WTC11 (cell line): ENCODE results near the gene USF3. TPM values are rescaled to one million over a fixed set of nuclear protein-coding genes. Genes with fewer than 3 reads are reported as not detected.

Experiments
- ATAC-seq: fragments of 200-7000 bp; cut with Tn5 transposase; 2 replicates; pipeline ENCODE4 v1.10.0; 2021; ENCODE audit warnings: mild to moderate bottlenecking, moderate library complexity
- CTCF ChIA-PET: fragments of 300-600 bp; sonication (Branson Sonifier 250); formaldehyde crosslinking; loops from one replicate; lab custom pipeline; 2021; ENCODE audit warnings: antibody characterized with exemption; lab: Charles Lee
- POLR2A ChIA-PET: fragments of 350-600 bp; sonication (Branson Sonifier 250); formaldehyde crosslinking; loops from one replicate; lab custom pipeline; 2021; ENCODE audit warnings: antibody characterized with exemption; lab: Charles Lee
- DNase-seq: peaks from one replicate; pipeline ENCODE4 v3.0.0; 2021; ENCODE audit warnings: low spot score
- H3K27ac Mint-ChIP-seq: 2 replicates; pipeline ENCODE4 v1.8.0; 2021; ENCODE audit warnings: mixed read lengths
- H3K27me3 Mint-ChIP-seq: 2 replicates; pipeline ENCODE4 v1.8.0; 2021; ENCODE audit warnings: low read depth, mild to moderate bottlenecking, moderate library complexity, mixed read lengths
- H3K36me3 Mint-ChIP-seq: 2 replicates; pipeline ENCODE4 v1.8.0; 2021; ENCODE audit warnings: mixed read lengths
- H3K4me1 Mint-ChIP-seq: 2 replicates; pipeline ENCODE4 v1.8.0; 2022; ENCODE audit warnings: mixed read lengths
- H3K4me3 Mint-ChIP-seq: 2 replicates; pipeline ENCODE4 v1.8.0; 2021; ENCODE audit warnings: mild to moderate bottlenecking, moderate library complexity, mixed read lengths
- H3K9me3 Mint-ChIP-seq: 2 replicates; pipeline ENCODE4 v1.8.0; 2021; ENCODE audit warnings: mixed read lengths
- ESRRA ChIP-seq: sonication (generic); formaldehyde crosslinking; IDR thresholded peaks from 2 replicates; pipeline ENCODE4 v1.8.1; 2022; ENCODE audit warnings: mild to moderate bottlenecking, missing genetic modification reagents, borderline replicate concordance
- HMGA2 ChIP-seq: fragments of 250-450 bp; sonication (Bioruptor Pico); IDR thresholded peaks from 2 replicates; pipeline ENCODE4 v1.4.0; 2021; ENCODE audit warnings: mild to moderate bottlenecking, moderate library complexity
- JUN ChIP-seq: sonication (generic); formaldehyde crosslinking; IDR thresholded peaks from 2 replicates; pipeline ENCODE4 v1.8.0; 2023; ENCODE audit warnings: mild to moderate bottlenecking, missing genetic modification reagents
- KAT7 ChIP-seq: sonication (generic); formaldehyde crosslinking; IDR thresholded peaks from 2 replicates; pipeline ENCODE4 v1.8.1; 2023; ENCODE audit warnings: missing genetic modification reagents, mild to moderate bottlenecking, borderline replicate concordance
- TP53 ChIP-seq: sonication (generic); formaldehyde crosslinking; IDR thresholded peaks from 2 replicates; pipeline ENCODE4 v1.8.1; 2023; ENCODE audit warnings: mild to moderate bottlenecking, missing genetic modification reagents
- ZNF219 ChIP-seq: sonication (generic); formaldehyde crosslinking; IDR thresholded peaks from 2 replicates; pipeline ENCODE4 v1.8.0; 2023; ENCODE audit warnings: missing genetic modification reagents, mild to moderate bottlenecking, borderline replicate concordance
- ZNF232 ChIP-seq: sonication (generic); formaldehyde crosslinking; IDR thresholded peaks from 2 replicates; pipeline ENCODE4 v1.8.0; 2022; ENCODE audit warnings: mild to moderate bottlenecking, missing genetic modification reagents
- total RNA-seq: library from RNA; stranded (reverse); gene quantifications from 3 replicates; pipeline ENCODE4 v1.2.3, GENCODE V29; 2021
- TF ChIP-seq, protein P1 (sequence below): sonication (generic); formaldehyde crosslinking; IDR thresholded peaks from 2 replicates; pipeline ENCODE4 v1.8.1; 2022; ENCODE audit warnings: missing genetic modification reagents, borderline replicate concordance
- TF ChIP-seq, protein P2 (sequence below): sonication (generic); formaldehyde crosslinking; IDR thresholded peaks from 2 replicates; pipeline ENCODE4 v1.8.1; 2023; ENCODE audit warnings: mild to moderate bottlenecking, moderate library complexity, missing genetic modification reagents
- TF ChIP-seq, protein P3 (sequence below): sonication (generic); formaldehyde crosslinking; IDR thresholded peaks from 2 replicates; pipeline ENCODE4 v1.8.1; 2023; ENCODE audit warnings: mild to moderate bottlenecking, missing genetic modification reagents, moderate library complexity
- TF ChIP-seq, protein P4 (sequence below): sonication (generic); formaldehyde crosslinking; IDR thresholded peaks from 2 replicates; pipeline ENCODE4 v1.8.1; 2022; ENCODE audit warnings: low read depth, missing genetic modification reagents, borderline replicate concordance
- TF ChIP-seq, protein P5 (sequence below): sonication (generic); formaldehyde crosslinking; IDR thresholded peaks from 2 replicates; pipeline ENCODE4 v1.8.1; 2022; ENCODE audit warnings: mild to moderate bottlenecking, moderate library complexity, missing genetic modification reagents
- TF ChIP-seq, protein P6 (sequence below): fragments of 250-450 bp; sonication (Bioruptor Pico); IDR thresholded peaks from 2 replicates; pipeline ENCODE4 v1.8.0; 2021; ENCODE audit warnings: mild to moderate bottlenecking
- TF ChIP-seq, protein P7 (sequence below): sonication (generic); formaldehyde crosslinking; IDR thresholded peaks from 2 replicates; pipeline ENCODE4 v1.8.1; 2023; ENCODE audit warnings: mild to moderate bottlenecking, missing genetic modification reagents, borderline replicate concordance

The USF3 gene
- total RNA-seq, 1 experiment from 2014 or later = 16.4 TPM

DNA sequence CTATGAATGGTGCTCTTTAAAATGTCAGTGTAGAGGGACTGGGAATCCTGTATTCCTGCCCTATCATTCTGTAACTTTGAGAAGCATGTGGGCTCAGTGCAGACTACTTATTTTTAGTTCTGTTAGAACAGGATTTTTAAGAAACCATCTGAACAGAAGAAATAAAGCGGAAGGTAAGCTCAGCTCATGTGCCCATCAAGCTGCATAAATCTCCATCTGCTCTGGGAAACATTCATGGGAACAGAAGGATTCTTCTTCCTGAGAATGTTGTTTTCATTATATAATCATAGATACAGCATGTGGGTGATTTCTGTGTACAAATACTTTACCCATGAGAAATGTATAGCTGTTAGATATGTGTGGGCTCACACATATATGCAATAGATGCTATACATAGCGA lies 94.2 kb downstream of the USF3 start (continued):
- TF ChIP-seq, protein P1, sequence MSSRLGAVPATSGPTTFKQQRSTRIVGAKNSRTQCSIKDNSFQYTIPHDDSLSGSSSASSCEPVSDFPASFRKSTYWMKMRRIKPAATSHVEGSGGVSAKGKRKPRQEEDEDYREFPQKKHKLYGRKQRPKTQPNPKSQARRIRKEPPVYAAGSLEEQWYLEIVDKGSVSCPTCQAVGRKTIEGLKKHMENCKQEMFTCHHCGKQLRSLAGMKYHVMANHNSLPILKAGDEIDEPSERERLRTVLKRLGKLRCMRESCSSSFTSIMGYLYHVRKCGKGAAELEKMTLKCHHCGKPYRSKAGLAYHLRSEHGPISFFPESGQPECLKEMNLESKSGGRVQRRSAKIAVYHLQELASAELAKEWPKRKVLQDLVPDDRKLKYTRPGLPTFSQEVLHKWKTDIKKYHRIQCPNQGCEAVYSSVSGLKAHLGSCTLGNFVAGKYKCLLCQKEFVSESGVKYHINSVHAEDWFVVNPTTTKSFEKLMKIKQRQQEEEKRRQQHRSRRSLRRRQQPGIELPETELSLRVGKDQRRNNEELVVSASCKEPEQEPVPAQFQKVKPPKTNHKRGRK = no peak
- TF ChIP-seq, protein P2, sequence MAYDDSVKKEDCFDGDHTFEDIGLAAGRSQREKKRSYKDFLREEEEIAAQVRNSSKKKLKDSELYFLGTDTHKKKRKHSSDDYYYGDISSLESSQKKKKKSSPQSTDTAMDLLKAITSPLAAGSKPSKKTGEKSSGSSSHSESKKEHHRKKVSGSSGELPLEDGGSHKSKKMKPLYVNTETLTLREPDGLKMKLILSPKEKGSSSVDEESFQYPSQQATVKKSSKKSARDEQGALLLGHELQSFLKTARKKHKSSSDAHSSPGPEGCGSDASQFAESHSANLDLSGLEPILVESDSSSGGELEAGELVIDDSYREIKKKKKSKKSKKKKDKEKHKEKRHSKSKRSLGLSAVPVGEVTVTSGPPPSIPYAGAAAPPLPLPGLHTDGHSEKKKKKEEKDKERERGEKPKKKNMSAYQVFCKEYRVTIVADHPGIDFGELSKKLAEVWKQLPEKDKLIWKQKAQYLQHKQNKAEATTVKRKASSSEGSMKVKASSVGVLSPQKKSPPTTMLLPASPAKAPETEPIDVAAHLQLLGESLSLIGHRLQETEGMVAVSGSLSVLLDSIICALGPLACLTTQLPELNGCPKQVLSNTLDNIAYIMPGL (CRISPR knock-in tag) = no peak
- TF ChIP-seq JUN (CRISPR knock-in tag) (no peak), ZNF219 (CRISPR knock-in tag) (no peak), ZNF232 (CRISPR knock-in tag) (no peak), ESRRA (CRISPR knock-in tag) (no peak), HMGA2 (no peak), TP53 (no peak)
- TF ChIP-seq, protein P3, sequence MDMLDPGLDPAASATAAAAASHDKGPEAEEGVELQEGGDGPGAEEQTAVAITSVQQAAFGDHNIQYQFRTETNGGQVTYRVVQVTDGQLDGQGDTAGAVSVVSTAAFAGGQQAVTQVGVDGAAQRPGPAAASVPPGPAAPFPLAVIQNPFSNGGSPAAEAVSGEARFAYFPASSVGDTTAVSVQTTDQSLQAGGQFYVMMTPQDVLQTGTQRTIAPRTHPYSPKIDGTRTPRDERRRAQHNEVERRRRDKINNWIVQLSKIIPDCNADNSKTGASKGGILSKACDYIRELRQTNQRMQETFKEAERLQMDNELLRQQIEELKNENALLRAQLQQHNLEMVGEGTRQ (CRISPR knock-in tag) = no peak
- TF ChIP-seq, protein P4, sequence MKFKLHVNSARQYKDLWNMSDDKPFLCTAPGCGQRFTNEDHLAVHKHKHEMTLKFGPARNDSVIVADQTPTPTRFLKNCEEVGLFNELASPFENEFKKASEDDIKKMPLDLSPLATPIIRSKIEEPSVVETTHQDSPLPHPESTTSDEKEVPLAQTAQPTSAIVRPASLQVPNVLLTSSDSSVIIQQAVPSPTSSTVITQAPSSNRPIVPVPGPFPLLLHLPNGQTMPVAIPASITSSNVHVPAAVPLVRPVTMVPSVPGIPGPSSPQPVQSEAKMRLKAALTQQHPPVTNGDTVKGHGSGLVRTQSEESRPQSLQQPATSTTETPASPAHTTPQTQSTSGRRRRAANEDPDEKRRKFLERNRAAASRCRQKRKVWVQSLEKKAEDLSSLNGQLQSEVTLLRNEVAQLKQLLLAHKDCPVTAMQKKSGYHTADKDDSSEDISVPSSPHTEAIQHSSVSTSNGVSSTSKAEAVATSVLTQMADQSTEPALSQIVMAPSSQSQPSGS (CRISPR knock-in tag) = no peak
- TF ChIP-seq, protein P5, sequence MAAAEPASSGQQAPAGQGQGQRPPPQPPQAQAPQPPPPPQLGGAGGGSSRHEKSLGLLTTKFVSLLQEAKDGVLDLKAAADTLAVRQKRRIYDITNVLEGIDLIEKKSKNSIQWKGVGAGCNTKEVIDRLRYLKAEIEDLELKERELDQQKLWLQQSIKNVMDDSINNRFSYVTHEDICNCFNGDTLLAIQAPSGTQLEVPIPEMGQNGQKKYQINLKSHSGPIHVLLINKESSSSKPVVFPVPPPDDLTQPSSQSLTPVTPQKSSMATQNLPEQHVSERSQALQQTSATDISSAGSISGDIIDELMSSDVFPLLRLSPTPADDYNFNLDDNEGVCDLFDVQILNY (CRISPR knock-in tag) = no peak
- TF ChIP-seq, protein P6, sequence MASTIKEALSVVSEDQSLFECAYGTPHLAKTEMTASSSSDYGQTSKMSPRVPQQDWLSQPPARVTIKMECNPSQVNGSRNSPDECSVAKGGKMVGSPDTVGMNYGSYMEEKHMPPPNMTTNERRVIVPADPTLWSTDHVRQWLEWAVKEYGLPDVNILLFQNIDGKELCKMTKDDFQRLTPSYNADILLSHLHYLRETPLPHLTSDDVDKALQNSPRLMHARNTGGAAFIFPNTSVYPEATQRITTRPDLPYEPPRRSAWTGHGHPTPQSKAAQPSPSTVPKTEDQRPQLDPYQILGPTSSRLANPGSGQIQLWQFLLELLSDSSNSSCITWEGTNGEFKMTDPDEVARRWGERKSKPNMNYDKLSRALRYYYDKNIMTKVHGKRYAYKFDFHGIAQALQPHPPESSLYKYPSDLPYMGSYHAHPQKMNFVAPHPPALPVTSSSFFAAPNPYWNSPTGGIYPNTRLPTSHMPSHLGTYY (CRISPR knock-in tag) = no peak

DNA sequence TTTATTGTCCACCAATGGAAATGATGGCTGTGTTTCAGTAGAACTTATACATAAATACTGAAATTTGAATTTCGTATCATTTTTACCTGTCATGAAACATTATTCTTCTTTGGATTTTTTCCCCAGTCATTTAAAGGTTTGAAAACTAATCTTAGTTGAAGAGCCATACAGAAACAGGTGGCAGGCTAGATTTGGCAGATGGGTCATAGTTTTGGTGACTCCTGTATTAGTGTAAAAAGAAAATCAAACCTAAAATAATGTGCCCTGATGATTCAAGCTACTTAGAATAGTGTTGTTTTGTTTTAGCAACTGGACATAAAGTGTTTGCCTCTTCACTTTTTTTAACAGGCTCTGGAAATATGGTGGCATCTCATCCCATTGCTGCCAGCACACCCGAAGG lies 95.2 kb downstream of the USF3 start:
- peaks cover 15% of the 10 kb centered on the region for H3K4me1 Mint-ChIP-seq
- POLR2A ChIA-PET = no interaction called here
- CTCF ChIA-PET = interaction anchor here (1.1 kb wide), 1 partner anchor 24 kb away, joined by 3 read pairs; no protein-coding TSS in a partner anchor
- H3K27me3 Mint-ChIP-seq = peaks cover 5% of the 10 kb centered on the region
- H3K4me3 Mint-ChIP-seq = no peak overlapping the region
- DNase-seq (no peak), ATAC-seq (no peak)
- no peaks in the 10 kb centered on the region for H3K36me3 Mint-ChIP-seq
- H3K9me3 Mint-ChIP-seq = no peaks in the 10 kb centered on the region
- TF ChIP-seq KAT7 (CRISPR knock-in tag) = no peak
- TF ChIP-seq, protein P7, sequence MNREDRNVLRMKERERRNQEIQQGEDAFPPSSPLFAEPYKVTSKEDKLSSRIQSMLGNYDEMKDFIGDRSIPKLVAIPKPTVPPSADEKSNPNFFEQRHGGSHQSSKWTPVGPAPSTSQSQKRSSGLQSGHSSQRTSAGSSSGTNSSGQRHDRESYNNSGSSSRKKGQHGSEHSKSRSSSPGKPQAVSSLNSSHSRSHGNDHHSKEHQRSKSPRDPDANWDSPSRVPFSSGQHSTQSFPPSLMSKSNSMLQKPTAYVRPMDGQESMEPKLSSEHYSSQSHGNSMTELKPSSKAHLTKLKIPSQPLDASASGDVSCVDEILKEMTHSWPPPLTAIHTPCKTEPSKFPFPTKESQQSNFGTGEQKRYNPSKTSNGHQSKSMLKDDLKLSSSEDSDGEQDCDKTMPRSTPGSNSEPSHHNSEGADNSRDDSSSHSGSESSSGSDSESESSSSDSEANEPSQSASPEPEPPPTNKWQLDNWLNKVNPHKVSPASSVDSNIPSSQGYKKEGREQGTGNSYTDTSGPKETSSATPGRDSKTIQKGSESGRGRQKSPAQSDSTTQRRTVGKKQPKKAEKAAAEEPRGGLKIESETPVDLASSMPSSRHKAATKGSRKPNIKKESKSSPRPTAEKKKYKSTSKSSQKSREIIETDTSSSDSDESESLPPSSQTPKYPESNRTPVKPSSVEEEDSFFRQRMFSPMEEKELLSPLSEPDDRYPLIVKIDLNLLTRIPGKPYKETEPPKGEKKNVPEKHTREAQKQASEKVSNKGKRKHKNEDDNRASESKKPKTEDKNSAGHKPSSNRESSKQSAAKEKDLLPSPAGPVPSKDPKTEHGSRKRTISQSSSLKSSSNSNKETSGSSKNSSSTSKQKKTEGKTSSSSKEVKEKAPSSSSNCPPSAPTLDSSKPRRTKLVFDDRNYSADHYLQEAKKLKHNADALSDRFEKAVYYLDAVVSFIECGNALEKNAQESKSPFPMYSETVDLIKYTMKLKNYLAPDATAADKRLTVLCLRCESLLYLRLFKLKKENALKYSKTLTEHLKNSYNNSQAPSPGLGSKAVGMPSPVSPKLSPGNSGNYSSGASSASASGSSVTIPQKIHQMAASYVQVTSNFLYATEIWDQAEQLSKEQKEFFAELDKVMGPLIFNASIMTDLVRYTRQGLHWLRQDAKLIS = no peak
- H3K27ac Mint-ChIP-seq = no peak overlapping the region
